HEK293T (cell line): Measurements from ENCODE around the gene KLHL15.

Source experiments
- ARNT ChIP-seq: fragments of 450-650 bp; IDR thresholded peaks from 2 replicates; pipeline ENCODE4 v1.6.1; 2017; ENCODE audit warnings: mild to moderate bottlenecking
- BHLHE40 ChIP-seq: fragments of 450-650 bp; IDR thresholded peaks from 2 replicates; pipeline ENCODE4 v1.6.1; 2016; ENCODE audit warnings: mild to moderate bottlenecking, moderate library complexity, borderline replicate concordance
- L3MBTL2 ChIP-seq: fragments of 450-650 bp; conservative IDR thresholded peaks from 2 replicates; pipeline ENCODE4 v1.6.1; 2016; ENCODE audit warnings: mild to moderate bottlenecking
- SUZ12 ChIP-seq: fragments of 450-650 bp; IDR thresholded peaks from 2 replicates; pipeline ENCODE4 v1.6.1; 2016; ENCODE audit warnings: mild to moderate bottlenecking

GRCh38 chrX:24063488-24063887, 36.5 kb upstream of the KLHL15 start:
- TF ChIP-seq SUZ12 (no peak), ARNT (no peak), BHLHE40 (no peak), L3MBTL2 (no peak)
